Left lung (tissue), 10 donors: Measurements from ENCODE around the gene CFAP141. TPM values are rescaled to one million over a fixed set of nuclear protein-coding genes. Genes with fewer than 3 reads are reported as not detected.

Experiments used
- ATAC-seq: fragments of 200-7000 bp; cut with Tn5 transposase; one replicate; pipeline ENCODE4 v1.9.1; 2020; ENCODE audit warnings: moderate library complexity
- DNase-seq, 4 donors: peaks; one replicate each; pipeline ENCODE4 v3.0.0-alpha.2; 2013 to 2020
- H3K27ac ChIP-seq, 2 donors: fragments of 200-600 bp; sonication (generic) in 1 of 2; one replicate each; pipeline versions ENCODE4 v1.5.0 to v1.8.0; 2020 to 2021
- H3K27me3 ChIP-seq, 2 donors: fragments of 200-600 bp; sonication (generic) in 1 of 2; one replicate each; pipeline versions ENCODE4 v1.5.0 to v1.8.0; 2020 to 2021
- H3K36me3 ChIP-seq, 2 donors: fragments of 200-600 bp; sonication (generic) in 1 of 2; one replicate each; pipeline versions ENCODE4 v1.5.0 to v1.8.0; 2020 to 2021
- H3K4me1 ChIP-seq, 2 donors: fragments of 200-600 bp; one replicate each; pipeline ENCODE4 v1.8.0; 2021
- H3K4me3 ChIP-seq, 2 donors: fragments of 200-600 bp; sonication (generic) in 1 of 2; one replicate each; pipeline versions ENCODE4 v1.5.0 to v1.8.0; 2020 to 2021; ENCODE audit warnings: mild to moderate bottlenecking in 1 of 2
- H3K9me3 ChIP-seq, 2 donors: fragments of 200-600 bp; sonication (generic) in 1 of 2; one replicate each; pipeline versions ENCODE4 v1.5.0 to v1.8.0; 2020 to 2021
- CTCF ChIP-seq, 2 donors: fragments of 200-600 bp; sonication (generic) in 1 of 2; IDR thresholded peaks; one replicate each; pipeline versions ENCODE4 v1.5.0 to v1.8.0; 2021; ENCODE audit warnings: antibody characterized with exemption in 2 of 2
- intact Hi-C, 2 donors: fragments of 100-400 bp; cut with DNase I; formaldehyde crosslinking; loops; one replicate each; pipeline versions ENCODE4 v1.11.2 to v1.14.2; 2022
- polyA plus RNA-seq, 6 donors: library from polyadenylated mRNA; unstranded; fragments of 120-200 nt; gene quantifications; one replicate each; pipeline ENCODE4 v1.2.1, GENCODE V29; 2013; ENCODE audit not compliant: insufficient read length in 6 of 6
- total RNA-seq, 2 donors: library from RNA; stranded (reverse); fragmentation: NEBNext Ultra II Directional; extraction: Animal tissue kit (Norgen Biotek cat#: 25700); gene quantifications; one replicate each; pipeline ENCODE4 v1.2.1, GENCODE V29; 2021
- donor health status: DM: no; HTN: yes; CAD: no.
- donor health status: DM: no; HTN: no; CAD: no.

CFAP141 gene
- total and polyA plus RNA-seq, 8 donors = 0.52 to 4.4 (median 2.2) TPM; not detected in 2

GRCh38 chr1:154220970-154221277, 14.8 kb upstream of the CFAP141 start:
- Histone ChIP-seq H3K4me1 (peaks cover 32 to 70% of the 10 kb centered on the region in 2 donors), H3K27me3 (no peaks in the 10 kb centered on the region), H3K36me3 (peaks cover 0 to 44% of the 10 kb centered on the region in 2 donors), H3K4me3 (peak overlapping the region; percentile 74 to 85), H3K9me3 (no peaks in the 10 kb centered on the region), H3K27ac (peak overlapping the region; percentile 95 to 99)
- TF ChIP-seq CTCF (IDR thresholded peaks at IDR 0.05) = no peak
- DNase-seq (no peak), ATAC-seq (no peak)
- intact Hi-C loops = no loop called here

GRCh38 chr1:154220071-154220969, 14.2 kb upstream of the CFAP141 start, which contains the start of gene UBAP2L:
Gene UBAP2L (plus strand): TSS chr1:154220955. CDS start chr1:154225124, 4,169 bp downstream.
- no peaks in the 10 kb centered on the region for H3K27me3 ChIP-seq
- DNase-seq (peak; percentile 98 to 100 (median 100)), ATAC-seq (peak; percentile 93)
- H3K4me3 ChIP-seq = peak within 1 kb of the TSS; percentile 74 to 85
- H3K36me3 ChIP-seq = peaks cover 0 to 39% of the 10 kb centered on the region in 2 donors
- intact Hi-C loops = no loop called here
- H3K4me1 ChIP-seq = peaks cover 32 to 64% of the 10 kb centered on the region in 2 donors
- peak in 1 of 2 donors; percentile 17 for TF ChIP-seq CTCF (IDR thresholded peaks at IDR 0.05)
- H3K9me3 ChIP-seq = no peaks in the 10 kb centered on the region
- H3K27ac ChIP-seq = peak within 1 kb of the TSS; percentile 99

DNA sequence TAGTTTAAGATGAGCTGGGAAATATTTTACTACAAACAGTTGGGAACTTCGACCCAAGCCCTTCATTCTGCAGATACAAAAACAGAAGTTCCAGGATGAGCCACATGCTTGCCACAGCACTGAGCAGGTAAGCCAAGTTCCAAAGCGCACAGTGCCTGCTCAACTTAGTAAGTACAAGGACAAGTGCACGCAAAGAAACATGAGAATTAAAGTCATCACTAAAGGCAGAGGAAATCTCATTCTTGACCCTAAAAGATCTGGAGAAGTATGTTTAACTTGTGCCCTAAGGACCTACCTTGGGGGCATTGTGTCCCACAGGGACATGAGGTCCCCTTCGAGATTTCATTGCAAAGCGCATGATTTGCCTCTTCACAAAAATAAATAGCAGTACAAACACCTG, 13.4 kb upstream of the CFAP141 start:
- peak overlapping the region; percentile 53 to 85 for H3K4me3 ChIP-seq
- TF ChIP-seq CTCF (IDR thresholded peaks at IDR 0.05) = no peak
- ATAC-seq = no peak
- H3K27ac ChIP-seq = peak overlapping the region; percentile 99
- DNase-seq = peak in 1 of 4 donors; percentile 10
- H3K27me3 ChIP-seq = no peaks in the 10 kb centered on the region
- peaks cover 0 to 38% of the 10 kb centered on the region in 2 donors for H3K36me3 ChIP-seq
- intact Hi-C loops = no loop called here
- no peaks in the 10 kb centered on the region for H3K9me3 ChIP-seq
- peaks cover 32 to 58% of the 10 kb centered on the region in 2 donors for H3K4me1 ChIP-seq

- no peak for TF ChIP-seq CTCF (IDR thresholded peaks at IDR 0.05)
- Histone ChIP-seq H3K36me3 (peaks cover 0 to 48% of the 10 kb centered on the region in 2 donors), H3K4me1 (peaks cover 26 to 48% of the 10 kb centered on the region in 2 donors), H3K27me3 (no peaks in the 10 kb centered on the region), H3K27ac (no peak overlapping the region), H3K9me3 (no peaks in the 10 kb centered on the region), H3K4me3 (peak overlapping the region; percentile 53 to 85)
- DNase-seq = no peak
- ATAC-seq = no peak
- intact Hi-C loops = no loop called here
Measured at GRCh38 chr1:154218545-154218944, 12.4 kb upstream of the CFAP141 start.

- ATAC-seq (no peak), DNase-seq (no peak)
- peaks cover 3 to 93% of the 10 kb centered on the region in 2 donors for H3K36me3 ChIP-seq
- peaks cover 1 to 12% of the 10 kb centered on the region in 2 donors for H3K4me1 ChIP-seq
- no peaks in the 10 kb centered on the region for H3K27me3 ChIP-seq
- no peaks in the 10 kb centered on the region for H3K9me3 ChIP-seq
- intact Hi-C loops = no loop called here
- no peak overlapping the region for H3K4me3 ChIP-seq
- no peak overlapping the region for H3K27ac ChIP-seq
- TF ChIP-seq CTCF (IDR thresholded peaks at IDR 0.05) = no peak
Measured at GRCh38 chr1:154213274-154213673, 7.1 kb upstream of the CFAP141 start.
